NCI-H2171 treated with DMSO at 0.1 percent for 48 hours (cell line): ENCODE data around the gene SOHLH2.

Source experiments
- DNase-seq: peaks from one replicate; lab custom pipeline; 2025; lab: John Stamatoyannopoulos, UW

SOHLH2 gene

GRCh38 chr13:36214163-36214921, at the start of gene SOHLH2:
TSS of gene SOHLH2 (minus strand) at chr13:36214556. CDS start at chr13:36214526, 30 bp downstream.
- DNase-seq = no peak

- no peak for DNase-seq
Observed at GRCh38 chr13:36261976-36262375, 47.6 kb upstream of the SOHLH2 start.

GRCh38 chr13:36261011-36261410, 46.7 kb upstream of the SOHLH2 start:
- DNase-seq = no peak

DNA sequence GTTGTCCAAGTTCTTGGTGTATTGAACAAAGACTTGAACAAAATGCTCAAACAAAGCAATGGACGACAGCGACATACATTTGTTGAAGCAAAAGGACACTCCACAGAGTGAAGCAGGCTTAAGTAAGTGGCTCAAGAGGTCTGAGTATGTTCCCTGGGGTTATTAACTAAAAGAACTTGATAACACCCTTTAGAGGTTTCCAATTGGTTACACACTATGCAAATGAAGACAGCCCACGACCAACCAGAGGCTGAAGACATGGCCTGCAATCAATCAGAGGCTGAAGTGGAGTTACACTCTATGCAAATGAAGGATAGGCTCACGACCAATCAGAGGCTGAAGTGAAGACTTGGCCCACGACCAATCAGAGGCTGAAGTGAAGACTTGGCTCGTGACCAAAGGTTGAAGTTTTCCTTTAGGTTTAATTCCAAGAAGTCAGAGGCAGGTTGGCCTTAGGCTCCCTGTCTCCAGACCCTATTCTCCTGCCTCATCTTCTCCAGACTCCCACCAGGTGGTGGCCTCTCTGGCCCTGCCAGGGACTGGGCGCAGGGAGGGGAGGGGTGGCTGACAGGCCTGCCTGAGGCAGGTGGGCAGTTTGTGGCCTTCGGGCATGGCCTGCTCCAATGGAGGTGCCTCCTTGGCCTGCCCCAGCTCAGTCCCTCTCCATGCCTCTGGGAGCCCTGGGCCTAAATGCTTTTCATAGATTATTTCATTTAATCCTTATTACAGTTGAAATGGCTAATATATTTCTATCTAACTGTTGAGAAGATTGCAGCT, 45.2 kb upstream of the SOHLH2 start:
- DNase-seq = no peak

GRCh38 chr13:36258831-36259230, 44.5 kb upstream of the SOHLH2 start:
- DNase-seq = no peak

- DNase-seq = no peak
Observed at GRCh38 chr13:36251526-36251925, 37.2 kb upstream of the SOHLH2 start.

DNA sequence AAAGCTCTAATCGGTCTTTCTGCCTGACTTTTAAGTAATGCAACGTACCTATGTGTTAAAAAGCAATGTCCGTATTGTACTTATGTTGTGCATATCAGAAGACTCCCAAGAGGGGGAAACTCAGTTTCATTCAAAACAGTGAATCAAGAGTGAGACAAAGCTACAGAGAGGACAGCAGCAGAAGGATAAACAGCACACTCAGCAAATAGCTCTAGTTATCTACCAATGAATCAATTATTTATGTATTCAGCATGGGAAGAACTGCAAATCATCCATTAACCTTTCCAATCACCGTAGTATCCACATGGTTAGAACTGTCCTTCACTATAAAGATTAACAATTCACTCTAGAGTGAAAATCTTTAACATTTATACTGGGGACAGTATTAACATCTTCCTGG, 36.7 kb upstream of the SOHLH2 start:
- DNase-seq = no peak

DNA sequence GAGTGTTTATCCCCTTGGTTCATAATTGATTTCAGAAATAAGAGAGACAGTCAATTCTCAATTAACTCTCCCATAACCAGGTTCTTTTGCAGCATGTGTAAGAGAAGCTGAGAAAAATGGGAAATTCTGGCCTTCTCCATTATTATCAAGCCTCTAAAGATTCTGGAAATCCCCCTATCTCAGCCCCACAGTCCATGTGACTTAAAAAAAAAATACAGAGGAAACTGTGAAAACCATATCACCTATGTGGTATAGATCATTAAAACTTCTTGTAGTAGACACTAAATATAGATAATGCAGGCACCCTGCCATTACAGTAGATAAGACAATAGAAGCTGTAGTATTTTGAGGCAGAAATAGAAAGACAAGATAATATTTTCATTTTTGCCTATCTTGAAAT, 34.3 kb upstream of the SOHLH2 start:
- DNase-seq = no peak

DNA sequence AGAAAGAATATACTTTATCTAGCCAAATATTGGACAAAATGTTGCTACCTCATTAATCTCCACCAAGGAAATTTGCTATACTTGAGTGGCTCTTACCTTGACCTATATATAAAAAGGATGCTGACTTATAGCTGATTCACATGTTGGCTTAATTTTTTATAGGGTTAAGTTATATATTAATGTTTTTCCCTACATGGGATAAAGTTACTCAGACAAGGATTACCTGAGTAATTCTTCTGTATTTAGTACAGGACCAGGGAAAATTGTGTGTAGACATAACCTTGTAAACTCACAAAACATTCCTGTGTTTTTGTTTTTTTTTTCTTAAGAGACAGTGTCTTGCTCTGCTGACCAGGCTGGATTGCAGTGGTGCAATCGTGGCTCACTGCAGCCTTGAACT, 30.6 kb upstream of the SOHLH2 start:
- no peak for DNase-seq

GRCh38 chr13:36244073-36244472, 29.7 kb upstream of the SOHLH2 start:
- no peak for DNase-seq

DNA sequence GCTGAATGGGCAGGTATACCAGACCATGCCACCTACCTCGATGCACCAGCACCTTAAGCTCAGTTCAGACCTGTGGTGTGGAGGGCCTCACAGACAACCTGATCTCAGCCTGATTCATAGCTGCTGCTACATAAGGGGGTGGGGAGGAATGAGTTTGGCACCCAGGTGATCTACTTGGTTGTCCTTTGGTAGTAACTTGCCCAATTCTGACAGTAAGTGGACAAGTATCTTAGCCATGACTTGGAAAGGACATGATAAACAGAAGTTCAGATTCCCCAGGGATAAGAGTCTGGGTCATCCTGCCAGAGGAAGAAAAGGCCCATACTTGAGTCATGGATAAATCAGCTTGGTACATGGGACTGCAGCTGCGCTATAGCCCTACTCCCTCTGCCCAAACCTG, 28.4 kb upstream of the SOHLH2 start:
- no peak for DNase-seq

- DNase-seq = no peak
Observed at GRCh38 chr13:36231236-36231635, 16.9 kb upstream of the SOHLH2 start.

DNA sequence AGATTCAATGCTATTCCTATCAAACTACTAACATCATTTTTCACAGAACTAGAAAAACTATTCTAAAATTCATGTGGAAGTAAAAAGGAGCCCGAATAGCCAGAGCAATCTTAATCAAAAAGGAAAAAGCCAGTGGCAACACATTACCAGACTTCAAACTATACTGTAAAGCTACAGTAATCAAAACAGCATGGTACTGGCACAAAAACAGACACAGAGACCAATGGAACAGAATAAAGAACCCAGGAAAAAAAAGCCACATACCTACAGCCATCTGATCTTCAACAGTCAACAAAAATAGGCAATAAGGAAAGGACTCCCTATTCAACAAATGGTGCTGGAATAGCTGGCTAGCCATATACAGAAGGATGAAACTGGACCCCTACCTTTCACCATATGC, 10.4 kb upstream of the SOHLH2 start:
- DNase-seq = no peak

- DNase-seq = no peak
Observed at GRCh38 chr13:36219883-36220282, 5.5 kb upstream of the SOHLH2 start.

DNA sequence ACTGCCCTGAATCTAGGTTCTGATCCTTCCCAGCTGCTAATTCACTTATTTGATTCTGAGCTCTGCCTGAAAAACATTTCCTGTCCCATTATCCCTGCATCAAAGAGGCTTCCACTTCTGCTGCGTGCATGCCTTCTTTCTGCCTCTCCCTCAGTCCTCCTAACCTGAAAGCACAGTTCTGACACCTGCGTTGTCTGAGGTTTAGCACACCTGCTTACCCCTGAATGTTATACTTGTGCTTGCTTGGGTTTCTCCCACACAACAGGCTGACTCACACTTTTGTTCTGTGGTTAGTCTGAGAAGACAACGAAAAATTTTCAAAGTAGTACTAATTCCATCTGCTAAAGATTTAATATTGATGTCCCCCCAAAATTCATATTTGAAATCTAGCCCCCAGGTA, 3.1 kb upstream of the SOHLH2 start:
- no peak for DNase-seq

DNA sequence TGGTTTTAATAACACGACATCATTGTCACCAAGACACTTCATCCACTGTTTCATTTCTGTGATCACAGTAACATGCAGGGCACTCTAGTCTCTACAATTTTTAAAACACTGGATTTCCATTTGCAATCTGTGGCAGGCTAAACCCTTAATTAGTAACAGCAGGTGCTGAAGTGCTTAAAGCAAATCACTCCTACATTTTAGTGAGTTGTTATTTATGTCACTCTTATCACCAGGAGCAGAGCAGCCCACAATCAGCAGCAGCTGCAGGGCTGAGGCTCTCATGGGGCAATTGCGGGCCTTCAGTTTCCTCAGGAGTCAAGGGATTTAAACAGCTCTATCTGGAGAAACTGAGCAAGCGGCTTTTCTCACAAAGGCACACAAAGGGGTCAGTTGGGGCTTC, 1.6 kb downstream of the SOHLH2 start:
- no peak for DNase-seq

- no peak for DNase-seq
Observed at GRCh38 chr13:36211567-36211966, 2.8 kb downstream of the SOHLH2 start.

DNA sequence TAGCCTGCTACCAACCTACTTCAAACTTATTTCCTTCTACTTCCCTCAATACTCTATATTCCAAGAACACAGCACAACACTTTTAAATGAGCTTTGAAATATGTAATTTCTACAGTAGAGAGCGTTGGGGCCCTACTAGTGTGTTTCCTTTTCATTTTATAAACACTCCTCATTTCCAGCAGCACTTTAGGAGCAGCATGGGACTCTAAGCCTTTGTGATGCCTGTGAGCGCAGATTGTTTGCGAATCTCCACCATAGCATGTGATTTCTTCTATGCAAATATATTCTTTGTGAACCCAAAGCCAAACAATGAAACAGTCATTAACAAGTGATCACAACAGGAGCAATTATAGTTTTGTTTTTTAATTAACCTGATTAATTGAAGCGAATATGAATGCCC, 3.6 kb downstream of the SOHLH2 start:
- no peak for DNase-seq

GRCh38 chr13:36207672-36208071, 6.7 kb downstream of the SOHLH2 start:
- no peak for DNase-seq

DNA sequence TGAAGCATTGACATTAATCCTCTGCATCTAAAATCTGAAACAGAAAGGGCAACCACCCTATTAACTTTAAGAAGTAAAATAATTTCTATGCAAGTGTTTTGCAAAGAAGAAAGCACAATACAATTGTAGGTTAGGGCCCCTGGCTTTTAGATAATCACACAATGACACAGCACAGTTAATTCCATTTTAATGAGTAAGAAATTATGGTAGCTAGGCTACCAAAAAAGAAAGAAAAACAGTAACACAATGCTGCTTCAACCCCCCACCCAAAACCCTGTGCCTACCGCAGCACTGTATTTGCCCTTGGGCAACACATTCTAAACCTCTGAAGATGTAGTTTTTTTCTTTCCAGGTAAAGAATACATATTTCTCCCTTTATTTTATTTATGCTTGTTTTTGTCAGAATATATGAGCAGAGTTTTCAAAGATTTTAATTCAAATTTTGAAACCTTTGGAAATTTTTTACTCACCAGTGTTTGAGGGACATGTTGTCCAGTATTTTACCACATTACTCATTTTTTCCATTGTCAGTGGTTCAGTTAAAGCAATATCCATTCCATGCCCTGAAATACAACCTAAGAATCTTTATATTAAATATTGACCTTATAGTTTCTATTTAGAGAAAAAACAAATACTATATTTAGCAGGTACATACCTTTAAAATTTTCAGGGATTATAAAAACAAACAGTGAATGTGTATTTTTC, 21.1 kb downstream of the SOHLH2 start:
- DNase-seq = no peak

- no peak for DNase-seq
Observed at GRCh38 chr13:36192166-36192565, 22.2 kb downstream of the SOHLH2 start.

DNA sequence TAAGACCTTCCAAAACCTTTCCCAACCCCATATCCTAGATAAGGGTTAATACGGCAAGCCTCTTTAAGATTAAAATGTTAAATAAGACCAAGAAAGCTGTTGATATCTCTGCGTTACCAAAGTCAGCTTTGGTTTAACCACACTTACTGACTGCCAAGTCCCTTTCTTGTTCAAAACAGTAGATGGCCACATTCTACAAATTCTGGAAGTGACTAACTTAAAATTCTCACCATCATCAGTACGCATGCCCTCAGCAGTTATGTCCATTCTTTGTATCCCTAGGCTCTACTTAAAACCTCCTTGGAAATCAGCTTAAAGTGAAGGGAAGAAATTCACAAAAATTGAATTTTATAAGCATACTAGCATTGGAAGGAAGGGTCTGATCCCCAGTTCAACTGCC, 23.6 kb downstream of the SOHLH2 start:
- DNase-seq = no peak

GRCh38 chr13:36188441-36188840, 25.9 kb downstream of the SOHLH2 start:
- no peak for DNase-seq
